Heart right ventricle (tissue), 16 donors: ENCODE data around the gene SSBP3. TPM values are rescaled to one million over a fixed set of nuclear protein-coding genes. Genes with fewer than 3 reads are reported as not detected.

ENCODE experiments used
- ATAC-seq, 8 donors: fragments of 200-7000 bp; cut with Tn5 transposase; one replicate each; pipeline ENCODE4 v1.9.1; 2020; ENCODE audit warnings: mild to moderate bottlenecking in 8 of 8, moderate library complexity in 8 of 8, moderate number of reproducible peaks in 1 of 8
- DNase-seq, 2 donors: peaks; one replicate each; pipeline ENCODE4 v3.0.0-alpha.2; 2020
- H3K27ac ChIP-seq, 10 donors: fragments of 200-600 bp; sonication (generic) in 2 of 10; one replicate each; pipeline versions ENCODE4 v1.5.0 to v1.8.0; 2020 to 2022; ENCODE audit warnings: mild to moderate bottlenecking in 3 of 10
- H3K27me3 ChIP-seq, 7 donors: fragments of 200-600 bp; one replicate each; pipeline ENCODE4 v1.8.0; 2021 to 2022; ENCODE audit warnings: mild to moderate bottlenecking in 2 of 7
- H3K36me3 ChIP-seq, 9 donors: fragments of 200-600 bp; sonication (generic) in 1 of 9; one replicate each; pipeline versions ENCODE4 v1.5.0 to v1.8.0; 2020 to 2022; ENCODE audit warnings: mild to moderate bottlenecking in 2 of 9
- H3K4me1 ChIP-seq, 9 donors: fragments of 200-600 bp; sonication (generic) in 1 of 9; one replicate each; pipeline versions ENCODE4 v1.5.0 to v1.8.0; 2020 to 2022; ENCODE audit warnings: mild to moderate bottlenecking in 4 of 9
- H3K4me3 ChIP-seq, 10 donors: fragments of 200-600 bp; sonication (generic) in 2 of 10; one replicate each; pipeline versions ENCODE4 v1.5.0 to v1.8.0; 2020 to 2022; ENCODE audit warnings: mild to moderate bottlenecking in 7 of 10, moderate library complexity in 2 of 10
- H3K9me3 ChIP-seq, 11 donors: fragments of 200-600 bp in 10 of 11; sonication (generic) in 2 of 11; one replicate each; pipeline versions ENCODE4 v1.5.0 to v1.8.0; 2013 to 2022; ENCODE audit warnings: mild to moderate bottlenecking in 2 of 11, control low read depth in 1 of 11, moderate library complexity in 1 of 11
- WGBS, 2 donors: extraction: QIAGEN DNeasy Blood & Tissue Kit; methylation state at CpG; one replicate each; pipeline ENCODE4 v1.1.7; 2013; ENCODE audit warnings: inconsistent platforms in 1 of 2; 5-methylcytosine and 5-hydroxymethylcytosine counted together
- intact Hi-C, 10 donors: fragments of 100-400 bp; cut with DNase I; formaldehyde crosslinking; loops; one replicate each; pipeline versions ENCODE4 v1.11.1 to v1.14.2; 2022
- polyA plus RNA-seq, 2 donors: library from polyadenylated mRNA; stranded (reverse); fragments of 200-250 nt; gene quantifications; one replicate each; pipeline ENCODE4 v1.2.3, GENCODE V29; 2013
- total RNA-seq, 10 donors: library from RNA; stranded (reverse); fragmentation: NEBNext Ultra II Directional in 3 of 10; extraction: Animal tissue kit (Norgen Biotek cat#: 25700) in 3 of 10; gene quantifications; one replicate each; pipeline versions ENCODE4 v1.2.1 to v1.2.4, GENCODE V29; 2021 to 2023
- TF ChIP-seq, protein P1 (sequence below), 9 donors: fragments of 200-600 bp; sonication (generic) in 2 of 9; IDR thresholded peaks; one replicate each; pipeline versions ENCODE4 v1.5.0 to v1.8.0; 2021 to 2022; ENCODE audit warnings: antibody characterized with exemption in 9 of 9, mild to moderate bottlenecking in 5 of 9, moderate library complexity in 1 of 9
- donor health status: Arrhythmogenic right ventricular cardiomyopathy.
- donor health status: ischemic (EF 13 %, LVEDD 7.1; RV severe dilation, severe dysfunction).
- donor health status: healthy with polysubstance abuse.
- donor health status: DM: no; HTN: yes; CAD: no.
- donor health status: DM: no; HTN: no; CAD: no.
- donor health status: ischemic (EF 25% LVEDD 6.9; RV normal size, moderate dysfunction).
- donor health status: ischemic (EF 25% LVEDD 5.7; RV mildly dilated, moderate dysfunction).
- donor health status: healthy.
- donor health status: DM: yes; HTN: yes; CAD: no.
- donor health status: Ischemic cardiomyopathy.
- donor health status: ischemic (EF 35%, LVEDD 5.7; RV mildly dilated, moderate dysfunction).
- donor health status: nonischemic (EF 11% LVEDD 7.7; RV severe dilation, severe dysfunction).
- donor health status: DM: yes; HTN: yes; CAD: no.
- donor health status: PGD.
- donor health status: ischemic (EF 29% LVEDD 5.4; RV normal size, mild dysfunction).
- donor health status: nonischemic (EF 23%, LVEDD 6.1; RV moderate dilation, normal function).

SSBP3 gene
- total and polyA plus RNA-seq, 12 donors: 17.6 to 71.9 (median 52.8) TPM

DNA sequence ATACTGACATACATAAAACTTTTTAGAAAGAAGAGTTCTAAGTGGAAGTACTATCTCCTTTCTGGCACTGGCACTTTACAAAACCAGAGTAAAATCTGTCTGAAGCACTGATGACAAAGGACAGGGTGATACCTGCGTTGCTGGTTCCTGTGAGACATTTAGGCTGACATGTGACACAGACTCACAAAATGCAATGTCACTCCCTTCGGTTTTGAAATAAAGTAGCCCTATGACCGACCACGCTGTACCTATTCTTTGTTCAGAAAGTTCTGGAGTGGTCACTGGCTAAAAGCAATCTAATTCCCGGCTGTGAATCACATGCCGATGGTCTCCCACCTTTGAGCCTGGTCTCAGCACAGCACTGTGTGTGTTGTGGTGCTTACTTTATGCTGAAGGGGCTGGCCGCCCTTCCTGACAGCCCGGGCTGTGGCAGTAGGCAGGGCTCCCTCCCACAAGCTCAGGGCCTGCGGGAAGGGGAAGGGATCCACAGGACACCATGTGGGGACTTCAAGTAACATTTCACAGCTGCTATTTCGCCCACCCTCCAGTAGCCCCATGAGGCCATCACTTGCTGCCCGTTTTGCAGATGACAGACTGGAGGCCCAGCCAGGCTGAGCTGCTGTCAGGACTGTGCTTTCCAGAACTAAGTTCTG lies 158.2 kb downstream of the SSBP3 start:
- intact Hi-C loops: no loop called here
- 90 to 92% methylated on average over 11 of the region's 11 CpGs for WGBS, 2 donors
- Histone ChIP-seq H3K4me3 (no peak overlapping the region), H3K27me3 (no peaks in the 10 kb centered on the region), H3K27ac (no peak overlapping the region), H3K4me1 (peaks cover 0 to 34% (median 10%) of the 10 kb centered on the region in 9 donors), H3K36me3 (peaks cover 0 to 61% (median 0%) of the 10 kb centered on the region in 9 donors), H3K9me3 (no peaks in the 10 kb centered on the region)
- ATAC-seq (no peak), DNase-seq (no peak)
- TF ChIP-seq, protein P1, sequence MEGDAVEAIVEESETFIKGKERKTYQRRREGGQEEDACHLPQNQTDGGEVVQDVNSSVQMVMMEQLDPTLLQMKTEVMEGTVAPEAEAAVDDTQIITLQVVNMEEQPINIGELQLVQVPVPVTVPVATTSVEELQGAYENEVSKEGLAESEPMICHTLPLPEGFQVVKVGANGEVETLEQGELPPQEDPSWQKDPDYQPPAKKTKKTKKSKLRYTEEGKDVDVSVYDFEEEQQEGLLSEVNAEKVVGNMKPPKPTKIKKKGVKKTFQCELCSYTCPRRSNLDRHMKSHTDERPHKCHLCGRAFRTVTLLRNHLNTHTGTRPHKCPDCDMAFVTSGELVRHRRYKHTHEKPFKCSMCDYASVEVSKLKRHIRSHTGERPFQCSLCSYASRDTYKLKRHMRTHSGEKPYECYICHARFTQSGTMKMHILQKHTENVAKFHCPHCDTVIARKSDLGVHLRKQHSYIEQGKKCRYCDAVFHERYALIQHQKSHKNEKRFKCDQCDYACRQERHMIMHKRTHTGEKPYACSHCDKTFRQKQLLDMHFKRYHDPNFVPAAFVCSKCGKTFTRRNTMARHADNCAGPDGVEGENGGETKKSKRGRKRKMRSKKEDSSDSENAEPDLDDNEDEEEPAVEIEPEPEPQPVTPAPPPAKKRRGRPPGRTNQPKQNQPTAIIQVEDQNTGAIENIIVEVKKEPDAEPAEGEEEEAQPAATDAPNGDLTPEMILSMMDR (IDR thresholded peaks at IDR 0.05): no peak

DNA sequence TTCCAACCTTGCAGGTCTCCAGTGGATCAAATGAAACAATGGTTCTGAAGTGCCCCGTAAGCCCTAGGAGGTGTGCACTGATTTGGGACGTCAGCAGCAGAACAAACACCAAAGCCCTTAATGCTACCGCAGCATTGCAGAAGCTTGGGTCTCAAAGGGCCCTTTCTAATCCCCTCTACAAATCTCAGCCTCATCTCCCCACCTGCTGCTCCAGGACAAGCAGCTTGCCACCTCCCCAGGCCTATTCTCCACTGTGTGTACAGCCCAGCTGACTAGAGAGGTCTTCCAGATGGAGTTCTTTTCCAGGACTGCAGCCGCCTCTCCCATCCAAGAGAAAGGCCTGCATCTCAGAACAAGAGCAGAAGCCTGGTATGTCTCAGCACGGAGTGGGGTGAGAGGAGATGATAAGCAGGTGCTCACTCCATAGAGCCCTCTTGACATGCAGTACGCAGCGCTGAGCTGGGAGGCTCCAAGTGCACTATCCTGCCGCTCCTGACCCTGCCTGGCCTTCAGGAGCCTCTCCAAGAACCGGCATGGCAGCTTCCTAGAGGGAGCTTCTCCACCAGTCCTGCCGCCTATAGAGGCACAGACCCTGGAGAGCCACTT lies 160.0 kb downstream of the SSBP3 start:
- ATAC-seq (peak in 6 of 8 donors; percentile 16 to 82 (median 53)), DNase-seq (peak in 1 of 2 donors; percentile 18)
- whole genome bisulfite sequencing, 2 donors: 53 to 66% methylated on average over 10 of the region's 10 CpGs
- Histone ChIP-seq H3K4me1 (peaks cover 0 to 34% (median 10%) of the 10 kb centered on the region in 9 donors), H3K27ac (no peak overlapping the region), H3K36me3 (peaks cover 0 to 71% (median 0%) of the 10 kb centered on the region in 9 donors), H3K9me3 (no peaks in the 10 kb centered on the region), H3K4me3 (no peak overlapping the region), H3K27me3 (no peaks in the 10 kb centered on the region)
- TF ChIP-seq, protein P1 (IDR thresholded peaks at IDR 0.05): no peak
- intact Hi-C loops: no loop called here

DNA sequence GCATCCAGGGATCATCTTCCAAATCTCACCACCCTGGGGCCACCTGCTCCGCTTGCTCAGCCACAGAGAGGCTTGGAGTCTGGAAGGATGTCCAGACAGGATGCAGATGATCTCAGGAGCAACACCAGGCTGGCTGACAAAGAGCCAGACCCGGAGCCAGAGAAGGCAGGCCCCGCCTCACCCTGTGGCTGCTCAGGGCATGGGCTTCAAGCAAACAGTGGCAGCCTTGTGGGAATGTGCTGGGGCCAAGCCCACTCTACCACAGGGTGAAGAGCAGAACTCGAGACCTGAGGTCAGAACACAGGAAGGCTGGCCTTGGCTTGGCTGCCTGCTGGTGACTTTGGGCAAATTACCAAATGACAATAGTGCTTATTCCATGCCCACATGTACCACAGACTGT lies 160.7 kb downstream of the SSBP3 start:
- peaks cover 0 to 32% (median 10%) of the 10 kb centered on the region in 9 donors for H3K4me1 ChIP-seq
- H3K4me3 ChIP-seq: no peak overlapping the region
- intact Hi-C loops: no loop called here
- ATAC-seq (peak in 5 of 8 donors; percentile 26 to 50 (median 31)), DNase-seq (no peak)
- TF ChIP-seq, protein P1 (IDR thresholded peaks at IDR 0.05): no peak
- H3K27me3 ChIP-seq: no peaks in the 10 kb centered on the region
- H3K9me3 ChIP-seq: no peaks in the 10 kb centered on the region
- WGBS, 2 donors: 63% methylated on average over 4 of the region's 4 CpGs
- H3K27ac ChIP-seq: no peak overlapping the region
- peaks cover 0 to 72% (median 0%) of the 10 kb centered on the region in 9 donors for H3K36me3 ChIP-seq

DNA sequence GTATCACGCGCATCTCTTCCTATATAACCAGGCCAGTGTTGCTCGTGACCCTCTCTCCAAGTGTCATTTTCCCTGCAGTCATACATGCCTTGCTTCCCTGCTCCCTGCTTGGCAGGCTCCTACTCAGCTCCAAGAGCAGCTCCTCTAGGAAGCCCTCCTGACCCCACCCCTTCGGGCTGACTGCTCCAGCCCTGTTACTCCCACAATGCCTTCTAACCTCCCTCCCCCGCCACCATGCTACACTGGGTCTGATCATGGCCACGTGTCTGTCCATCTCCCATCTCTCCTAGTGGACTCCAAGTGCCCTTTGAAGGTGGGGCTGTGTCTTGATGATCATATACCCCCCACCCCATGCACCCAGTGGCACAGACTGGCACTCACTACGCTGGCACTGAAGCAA lies 161.5 kb downstream of the SSBP3 start:
- peaks cover 0 to 27% (median 10%) of the 10 kb centered on the region in 9 donors for H3K4me1 ChIP-seq
- WGBS, 2 donors: 91 to 94% methylated on average over 7 of the region's 7 CpGs
- no peak overlapping the region for H3K27ac ChIP-seq
- intact Hi-C loops: no loop called here
- no peak for ATAC-seq
- DNase-seq: no peak
- TF ChIP-seq, protein P1 (IDR thresholded peaks at IDR 0.05): no peak
- no peaks in the 10 kb centered on the region for H3K27me3 ChIP-seq
- H3K36me3 ChIP-seq: peaks cover 0 to 75% (median 0%) of the 10 kb centered on the region in 9 donors
- H3K4me3 ChIP-seq: no peak overlapping the region
- no peaks in the 10 kb centered on the region for H3K9me3 ChIP-seq
